ENCODE data around the gene PER1. TPM values are rescaled to one million over a fixed set of nuclear protein-coding genes. Genes with fewer than 3 reads are reported as not detected.
A peak's percentile ranks its signal among the peaks of the same experiment; 100 is the strongest.

Gene PER1
- total and polyA plus RNA-seq, 2 of the 13 experiments (the other 11 are each of a cell fraction or from before 2014, with no cell fraction given), result 2.6 to 3.6 TPM

DNA sequence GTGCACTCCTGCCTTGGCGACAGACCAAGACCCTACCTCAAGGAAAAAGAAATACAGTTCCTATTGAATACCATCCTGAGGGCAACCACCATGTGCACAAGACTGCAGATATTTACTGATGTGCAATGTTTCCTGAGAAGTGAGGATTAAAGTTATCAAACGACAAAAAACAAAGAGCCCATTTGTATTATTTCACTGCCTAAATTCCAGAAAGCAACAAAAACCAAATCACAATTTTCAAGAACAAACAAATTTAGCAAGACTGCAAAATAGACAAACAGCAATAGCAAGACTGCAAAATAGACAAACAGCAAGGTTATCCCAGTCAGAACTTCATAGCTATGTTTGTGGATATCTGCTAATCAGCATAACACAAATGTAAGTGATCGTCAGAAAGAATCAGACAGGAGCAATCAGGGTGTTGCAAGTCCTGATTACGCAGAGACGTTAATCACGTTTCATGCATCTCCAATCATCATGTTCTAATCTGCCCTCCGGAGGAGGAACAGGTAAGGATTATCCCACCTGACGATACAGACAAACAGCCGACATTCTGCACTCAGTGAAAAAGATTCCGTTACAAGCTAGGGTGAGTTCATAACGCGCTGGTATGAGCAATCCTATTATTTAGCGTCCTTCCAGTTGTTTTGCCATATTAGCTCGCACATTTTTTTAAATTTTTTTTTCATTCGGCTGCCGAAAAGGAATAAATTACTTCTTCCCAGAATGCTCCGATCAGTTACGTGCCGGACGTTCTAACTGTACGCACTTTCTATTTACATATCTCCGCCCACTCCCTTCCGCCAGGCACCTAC lies 21.1 kb upstream of the PER1 start (continued):
- TF ChIP-seq AFF4 (CRISPR knock-in tag; IDR thresholded peaks at IDR 0.05), result peak; percentile 100
- TF ChIP-seq ZBTB14 (CRISPR knock-in tag; IDR thresholded peaks at IDR 0.05), result peak; percentile 46; the same call in 1 of the 2 replicates
- TF ChIP-seq ETV5 (CRISPR knock-in tag; IDR thresholded peaks at IDR 0.05; ENCODE audit: borderline replicate concordance), result peak; percentile 79
- TF ChIP-seq ZNF282 (IDR thresholded peaks at IDR 0.05; ENCODE audit: partially characterized antibody), result no peak
- TF ChIP-seq KLF11 (CRISPR knock-in tag; IDR thresholded peaks at IDR 0.05), result peak; percentile 99
- peak; percentile 85 for TF ChIP-seq TMF1 (CRISPR knock-in tag; IDR thresholded peaks at IDR 0.05; ENCODE audit: low read depth)
- TF ChIP-seq TBX2 (CRISPR knock-in tag; IDR thresholded peaks at IDR 0.05; ENCODE audit: borderline replicate concordance), result peak; percentile 87
- peak; percentile 50; the same call in 1 of the 2 replicates for TF ChIP-seq SPEN (CRISPR knock-in tag; IDR thresholded peaks at IDR 0.05; ENCODE audit: low read depth)
- peak; percentile 96 for TF ChIP-seq RFXAP (CRISPR knock-in tag; IDR thresholded peaks at IDR 0.05; ENCODE audit: borderline replicate concordance)
- peak; percentile 50; the same call in 1 of the 2 replicates for TF ChIP-seq SP5 (CRISPR knock-in tag; IDR thresholded peaks at IDR 0.05; ENCODE audit: borderline replicate concordance, low read depth)
- TF ChIP-seq ZNF678 (CRISPR knock-in tag; IDR thresholded peaks at IDR 0.05), result no peak
- 0 out of 2 replicates have a peak, but pooled peaks have one; percentile 20 for TF ChIP-seq ZBTB40 (IDR thresholded peaks at IDR 0.05)
- no peak; the same call in 1 of the 2 replicates for TF ChIP-seq ZBTB40 (CRISPR knock-in tag; IDR thresholded peaks at IDR 0.05)
- peak; percentile 79; the same call in 1 of the 2 replicates for TF ChIP-seq SATB2 (CRISPR knock-in tag; IDR thresholded peaks at IDR 0.05)
- no peak for TF ChIP-seq ZNF703 (CRISPR knock-in tag; IDR thresholded peaks at IDR 0.05; ENCODE audit: borderline replicate concordance)

Data from HepG2 (cell line).